ENCODE data around the gene ACTR1B.
"Not testable (repeated sequence)": the region's sequence is repeated elsewhere in the genome, so short reads cannot be mapped to it uniquely, and the experiment has no call there.

Gene ACTR1B

DNA sequence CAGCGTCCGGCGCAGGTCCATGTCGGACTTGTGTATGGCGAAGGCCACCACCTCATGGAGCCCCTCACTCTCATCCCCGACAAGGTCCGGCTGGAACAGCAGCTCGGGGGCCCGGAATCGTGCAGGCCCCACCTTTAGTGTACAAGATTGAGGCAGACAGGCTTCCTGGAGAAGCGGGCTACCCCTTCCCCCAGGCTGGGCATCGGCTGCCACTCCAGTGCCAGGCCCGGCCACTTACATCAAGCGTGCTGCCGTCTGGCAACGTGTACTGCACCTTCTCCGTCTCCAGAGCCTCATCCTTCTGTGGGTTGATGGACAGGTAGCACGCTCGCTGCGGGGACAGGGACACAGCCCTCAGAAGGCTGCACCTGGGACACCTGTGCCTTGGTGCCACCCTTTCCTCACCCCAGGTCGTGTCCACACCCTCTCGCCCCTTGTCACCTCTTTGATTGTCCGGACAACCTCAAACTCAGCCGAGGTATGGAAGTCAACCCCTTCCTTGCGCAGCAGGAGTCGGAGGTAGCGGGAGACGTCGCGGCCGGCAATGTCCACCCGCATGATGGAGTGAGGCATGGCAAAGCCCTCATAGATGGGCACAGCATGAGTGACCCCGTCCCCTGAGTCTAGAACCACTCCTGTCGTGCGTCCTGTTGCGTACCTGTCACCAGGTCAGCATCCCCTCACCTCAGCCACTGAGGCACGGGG lies 5.7 kb downstream of the ACTR1B start:
- no peak for DNase-seq

DNA sequence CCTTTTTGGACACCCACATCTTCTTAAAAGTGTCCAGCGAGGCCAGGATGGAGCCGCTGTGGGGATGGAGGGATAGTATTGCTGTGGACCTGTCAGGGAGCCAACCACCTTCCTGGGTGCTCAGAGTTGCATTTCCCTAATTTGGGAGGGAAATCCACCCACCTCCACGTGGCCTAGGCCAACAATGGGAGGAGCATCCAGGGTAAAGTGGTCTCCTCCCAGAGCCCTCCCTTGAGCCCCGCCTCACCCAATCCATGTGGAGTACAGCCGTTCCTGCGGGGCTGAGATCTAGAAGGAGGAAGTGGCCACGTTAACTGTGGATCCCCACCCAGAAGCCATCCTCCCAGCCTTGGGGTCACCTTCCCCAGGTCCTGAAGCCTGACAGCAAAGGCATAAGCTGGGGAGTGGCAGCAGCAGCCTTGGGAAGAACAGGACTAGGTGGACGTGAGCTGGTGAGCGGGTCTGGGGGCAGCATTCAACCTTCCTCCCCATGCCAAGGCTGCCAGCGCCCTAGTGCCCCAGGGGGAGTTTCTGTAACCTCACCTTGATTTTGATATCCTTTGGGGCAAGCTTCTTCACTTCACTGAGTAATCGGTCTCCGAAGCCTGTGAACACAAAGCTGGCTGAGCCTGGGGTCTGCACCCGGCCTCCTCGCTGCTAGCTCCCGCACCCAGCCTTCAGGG lies 6.8 kb downstream of the ACTR1B start:
- no peak for DNase-seq

DNA sequence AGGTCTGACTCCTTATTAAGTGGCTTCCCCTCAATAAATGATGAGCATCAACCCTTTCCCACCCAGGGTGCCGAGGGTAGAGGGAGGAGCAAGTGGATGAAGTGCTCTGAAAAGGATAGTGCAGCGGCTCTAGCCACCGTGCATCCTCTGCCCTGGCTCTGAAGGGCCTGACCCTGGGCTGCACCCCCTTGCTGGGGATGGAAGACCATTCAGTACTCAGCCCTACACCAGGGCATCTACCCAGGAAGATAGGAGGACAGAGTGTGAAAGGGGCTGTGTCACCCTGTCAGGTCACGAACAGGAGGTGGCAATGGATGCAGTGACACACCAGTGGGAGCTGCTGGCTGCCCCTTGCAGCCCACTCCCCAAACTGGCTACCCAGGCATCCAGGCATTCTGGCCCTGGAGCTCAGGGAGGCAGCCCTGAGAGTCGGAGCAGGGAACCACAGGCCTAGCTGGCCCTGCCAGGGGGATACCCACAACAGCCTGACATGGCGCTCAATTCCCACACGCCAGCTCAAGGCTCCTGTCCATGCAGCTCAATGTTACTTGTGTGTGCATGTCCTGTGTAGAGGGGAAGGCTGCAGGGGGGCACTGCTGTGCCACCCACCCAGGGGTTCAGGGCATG lies 7.6 kb downstream of the ACTR1B start:
- DNase-seq, result no peak

DNA sequence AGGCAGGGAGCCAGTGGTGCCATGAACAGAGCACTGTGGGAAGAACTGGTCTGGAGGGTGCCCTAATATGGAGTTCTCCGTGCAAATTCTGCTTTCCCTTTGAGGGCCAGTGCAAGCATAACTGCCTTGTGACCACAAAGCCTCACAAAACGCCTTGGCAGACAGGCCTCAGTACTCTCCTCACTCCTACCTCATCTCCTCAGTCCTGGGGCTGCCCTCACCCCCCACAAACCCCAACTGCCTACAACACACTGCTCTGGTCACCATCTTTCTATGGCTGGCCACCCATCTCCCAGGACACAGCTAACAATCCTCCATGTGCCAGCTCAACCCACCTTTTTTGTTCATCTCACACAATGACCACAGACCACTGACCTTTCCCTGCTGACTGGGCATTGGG lies 9.1 kb downstream of the ACTR1B start:
- no peak for DNase-seq

DNA sequence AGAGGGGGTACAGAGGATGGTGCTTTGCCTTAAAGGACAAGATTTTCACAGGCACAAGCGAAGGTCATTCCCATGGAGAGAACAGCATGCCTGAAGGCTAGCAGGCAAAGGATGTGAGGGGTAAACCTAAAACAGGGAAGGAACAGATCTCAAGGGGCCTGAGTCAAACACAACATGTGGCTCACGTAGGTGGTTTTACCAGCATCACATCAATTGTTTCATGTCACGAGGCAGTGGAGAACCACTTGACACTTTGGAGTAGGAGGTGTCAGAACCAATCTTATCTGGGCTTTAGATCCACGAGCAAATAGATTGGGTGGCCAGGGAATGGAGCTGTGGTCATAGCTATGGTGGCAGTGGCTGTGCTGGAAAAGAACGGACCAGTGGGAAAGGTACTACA lies 9.5 kb downstream of the ACTR1B start:
- DNase-seq, result no peak

DNA sequence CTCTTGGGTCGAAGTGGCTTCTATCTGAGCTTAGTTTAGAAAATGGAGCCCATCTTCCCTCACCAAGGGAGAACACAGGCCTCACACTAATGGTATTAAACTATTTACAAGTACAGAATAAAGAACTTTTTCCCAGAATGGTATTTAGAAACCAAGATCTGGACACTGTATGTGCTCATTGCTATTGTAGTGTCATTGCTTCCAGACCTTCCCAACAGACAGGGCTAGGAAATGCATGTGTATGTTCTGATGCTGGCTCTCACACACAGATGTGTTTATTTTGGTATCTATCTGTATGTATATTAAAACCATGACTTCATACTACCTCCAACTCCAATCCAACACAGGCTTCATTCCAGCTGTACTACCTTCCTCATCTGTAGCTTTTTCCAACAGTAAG lies 10.0 kb downstream of the ACTR1B start:
- DNase-seq, result no peak

DNA sequence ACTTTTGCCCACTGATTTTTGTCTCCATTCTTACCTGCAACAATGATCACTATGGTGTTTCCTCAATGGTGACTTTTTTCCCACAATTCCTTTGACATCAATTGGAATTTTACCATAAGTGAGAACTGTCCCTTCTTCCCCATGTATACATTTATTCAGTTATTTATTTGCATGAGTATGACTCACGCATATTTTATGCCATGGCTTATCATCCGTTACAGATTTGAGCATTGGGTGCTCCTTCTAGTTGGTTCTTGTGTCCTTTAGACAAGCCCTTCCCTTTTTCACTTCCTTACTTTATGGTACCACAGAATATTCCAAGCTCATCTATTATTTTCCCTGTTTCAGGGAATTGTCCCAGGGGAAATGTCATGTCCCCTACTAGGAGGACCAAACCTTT lies 10.4 kb downstream of the ACTR1B start:
- DNase-seq, result no peak

DNA sequence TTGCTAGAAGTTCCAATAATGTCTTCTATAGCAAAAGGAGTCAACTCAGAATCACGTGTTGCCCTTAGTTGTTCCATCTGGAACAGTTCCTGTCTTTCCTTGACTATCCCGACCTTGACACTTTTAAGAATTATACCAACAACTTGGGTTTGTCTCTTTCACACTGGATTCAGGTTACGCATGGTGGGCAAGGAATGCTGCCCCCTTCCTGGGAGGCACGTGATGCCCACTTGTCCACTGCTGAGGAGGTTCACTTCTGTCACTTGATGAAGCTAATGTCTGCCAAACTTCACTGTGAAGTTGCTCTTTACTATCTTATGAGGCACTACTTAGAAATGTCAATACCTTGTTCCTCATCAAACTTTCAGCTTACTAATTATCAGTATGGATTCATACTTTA lies 12.7 kb downstream of the ACTR1B start:
- DNase-seq, result no peak

DNA sequence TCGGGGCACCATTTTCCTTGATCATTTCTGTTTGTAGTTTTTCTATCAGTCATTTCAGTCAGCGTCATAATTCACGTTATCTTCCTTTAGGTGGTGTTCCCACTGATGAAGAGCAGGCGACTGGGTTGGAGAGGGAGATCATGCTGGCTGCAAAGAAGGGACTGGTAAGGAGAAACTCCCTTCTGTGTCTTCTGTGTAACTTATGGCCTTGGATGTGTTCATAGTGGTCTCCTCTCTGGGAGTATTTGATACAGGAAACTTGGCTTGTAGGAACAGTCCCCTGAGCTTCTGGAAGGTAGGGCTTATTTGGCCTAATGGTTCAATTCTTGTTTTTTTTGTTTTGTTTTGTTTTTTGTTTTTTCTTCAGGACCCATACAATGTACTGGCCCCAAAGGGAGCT lies 16.9 kb downstream of the ACTR1B start:
- DNase-seq, result no peak

DNA sequence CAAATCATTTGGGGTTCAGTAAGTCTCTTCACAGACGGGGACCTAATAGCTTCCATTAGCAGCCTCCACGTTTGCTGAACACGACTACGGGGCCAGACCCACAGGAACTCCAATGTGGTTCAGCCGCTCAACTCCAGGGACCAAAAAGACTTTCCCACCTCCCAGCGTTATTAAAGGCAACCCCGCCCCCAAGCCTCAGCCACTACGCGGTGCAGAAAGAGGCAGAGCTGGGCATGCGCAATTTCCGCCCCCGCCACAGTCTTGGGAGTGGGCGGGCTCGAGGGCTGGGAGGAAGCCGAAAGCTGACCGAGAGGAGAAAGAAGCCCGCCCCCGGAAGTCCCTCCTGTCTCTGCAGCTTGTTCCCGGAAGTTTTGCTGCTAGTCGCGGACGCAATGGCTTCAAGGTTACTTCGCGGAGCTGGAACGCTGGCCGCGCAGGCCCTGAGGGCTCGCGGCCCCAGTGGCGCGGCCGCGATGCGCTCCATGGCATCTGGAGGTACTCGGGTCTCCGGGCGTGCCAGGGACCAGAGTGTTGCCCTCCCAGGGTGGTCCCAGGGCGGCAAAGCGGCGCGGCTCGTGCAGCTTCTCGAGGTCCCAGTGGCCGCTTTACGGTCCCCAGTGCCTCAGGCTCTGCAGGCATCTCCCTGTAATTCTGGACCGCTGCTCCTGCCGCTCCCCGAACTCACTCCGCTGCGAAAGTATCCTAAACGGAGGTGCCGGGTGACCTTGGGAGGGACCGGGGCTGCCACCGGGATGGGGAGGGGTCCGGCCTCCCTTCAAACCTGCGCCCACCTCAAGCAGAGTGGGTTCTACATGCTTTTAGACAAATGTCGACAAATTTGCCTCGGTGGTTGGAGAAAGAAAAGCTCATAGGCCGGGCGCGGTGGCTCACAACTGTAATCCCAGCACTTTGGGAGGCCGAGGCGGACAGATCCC lies 17.9 kb downstream of the ACTR1B start, which contains the start of gene COX5B:
COX5B (plus strand) TSS at position 368 of the 935 bp plus-strand sequence; CDS start at position 393, 25 bp downstream.
- peak; percentile 97 for DNase-seq

DNA sequence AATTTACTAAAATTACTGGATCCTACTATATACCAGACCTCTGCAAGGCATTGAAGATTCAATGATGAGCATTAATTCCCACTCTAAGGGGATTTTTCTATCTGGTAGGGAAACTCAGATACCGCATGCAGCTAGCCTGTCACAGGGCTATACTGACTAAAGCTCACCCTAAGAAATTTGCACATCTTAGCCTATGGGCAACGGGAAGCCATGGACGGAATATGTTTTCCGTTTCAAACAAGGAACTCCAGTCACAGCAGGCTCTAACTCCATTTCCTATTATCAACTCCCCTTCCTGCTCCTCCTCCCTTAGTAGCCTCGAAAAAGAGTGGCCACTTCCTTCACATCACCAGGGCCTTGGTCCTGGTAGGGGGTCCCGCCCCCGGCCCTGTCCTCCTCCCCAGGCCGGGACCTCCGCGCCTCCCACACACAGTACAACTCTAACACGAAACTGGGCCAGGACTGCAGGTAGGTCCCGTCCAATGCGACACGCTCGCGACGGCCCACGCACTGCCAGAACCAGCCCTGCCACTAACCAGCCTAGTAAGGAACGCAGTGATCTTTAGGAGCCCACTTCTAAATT lies 18.6 kb downstream of the ACTR1B start:
- peak; percentile 28 for DNase-seq

DNA sequence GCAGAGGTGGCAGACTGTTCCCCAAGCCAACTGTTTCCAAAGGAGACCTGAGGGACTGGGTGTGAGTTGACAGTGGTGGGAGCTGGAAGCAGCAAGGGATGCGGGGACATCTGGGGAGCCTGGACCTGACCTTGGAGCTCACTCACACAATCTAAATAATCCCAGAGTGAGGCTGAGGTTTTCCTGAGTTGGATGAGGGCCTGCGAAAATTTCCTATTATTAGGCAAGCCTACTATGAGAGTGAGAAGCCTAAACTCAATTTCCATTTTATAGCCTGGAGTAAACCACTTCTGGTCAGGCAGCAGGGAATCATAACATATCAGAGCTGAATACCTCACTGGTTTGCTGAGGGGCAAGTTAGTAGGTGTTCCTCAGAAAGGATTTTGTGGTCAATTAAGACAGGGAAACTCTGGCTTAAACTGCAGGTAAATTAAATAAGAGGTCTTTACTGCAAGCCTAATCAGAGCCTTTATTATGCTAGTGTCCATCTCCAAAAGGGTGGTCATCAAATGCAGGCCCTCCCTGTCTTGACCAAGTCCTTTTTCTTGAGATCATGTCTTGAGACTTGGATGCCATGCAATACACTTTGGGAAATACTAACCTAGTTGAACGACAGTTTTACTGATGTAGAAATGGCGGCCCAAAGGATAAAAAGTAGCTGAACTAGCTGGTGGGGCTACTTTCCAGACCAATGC lies 19.7 kb downstream of the ACTR1B start:
- DNase-seq, result no peak

DNA sequence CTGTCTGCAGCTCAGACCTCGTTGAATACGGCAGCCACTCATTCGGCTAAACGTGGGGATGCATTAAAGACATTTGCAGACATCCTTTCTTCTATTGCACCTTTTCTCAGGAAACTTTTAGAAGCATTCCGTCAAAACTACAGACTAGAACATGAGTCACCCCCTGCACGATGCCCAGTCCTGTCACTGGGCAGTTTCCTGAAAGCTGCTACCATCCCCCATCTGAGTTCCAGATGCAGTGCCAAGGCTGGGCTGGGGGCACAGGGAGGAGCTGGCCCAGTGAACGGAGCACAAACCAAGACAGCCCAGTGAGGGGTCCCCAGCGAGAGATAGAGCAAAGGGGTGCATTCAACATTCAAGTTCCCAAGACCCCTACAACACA lies 37.8 kb downstream of the ACTR1B start:
- DNase-seq, result not testable (repeated sequence)

DNA sequence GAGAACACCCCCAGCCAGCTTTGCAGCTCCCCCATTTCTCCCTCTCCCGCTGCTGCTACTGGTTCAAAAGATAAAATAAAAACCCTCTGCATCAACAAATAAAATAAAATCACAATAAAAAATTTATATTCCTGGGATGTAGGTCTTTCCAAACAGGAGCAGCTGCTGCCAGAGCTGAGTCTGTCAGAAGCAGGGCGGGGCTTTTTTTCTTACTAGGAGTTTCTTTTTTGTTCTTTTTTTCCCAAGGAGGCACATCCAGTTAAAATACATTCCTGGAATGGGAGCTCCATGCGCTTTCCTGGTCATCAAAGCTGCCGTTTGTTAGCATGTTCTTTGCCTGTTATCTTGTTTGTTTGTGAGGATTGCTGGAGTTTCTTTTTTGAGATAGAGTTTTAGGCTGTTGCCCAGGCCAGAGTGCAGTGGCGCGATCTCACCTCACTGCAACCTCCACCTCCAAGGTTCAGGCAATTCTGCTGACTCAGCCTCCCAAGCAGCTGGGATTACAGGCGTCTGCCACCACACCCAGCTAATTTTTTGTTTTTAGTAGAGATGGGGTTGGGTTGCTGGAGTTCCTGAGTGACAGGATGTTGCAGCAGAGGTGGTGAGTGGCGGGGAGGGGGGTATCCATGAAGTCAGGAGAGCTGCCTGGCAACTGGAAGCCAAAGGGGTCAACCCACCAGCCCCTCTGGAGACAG lies 38.3 kb downstream of the ACTR1B start:
- DNase-seq, result not testable (repeated sequence)

DNA sequence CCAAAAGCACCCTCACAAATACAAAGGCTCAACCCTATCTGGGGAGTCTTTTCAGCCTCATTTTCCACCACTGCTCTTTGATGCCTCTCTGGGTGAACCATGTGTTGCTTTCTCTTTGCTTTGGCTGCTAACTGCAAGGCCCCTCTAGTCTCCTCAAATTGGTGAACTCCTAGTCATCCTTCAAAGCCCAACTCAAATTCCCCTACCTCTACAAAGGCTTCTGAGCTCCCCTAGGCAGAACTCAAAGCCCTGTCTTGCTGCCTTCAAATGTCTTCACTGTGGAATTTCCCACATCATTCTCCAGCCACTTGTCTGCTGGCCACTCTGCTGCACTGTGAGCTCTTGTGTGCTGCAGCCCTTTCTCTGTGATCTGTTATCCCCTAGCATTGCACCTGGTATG lies 40.9 kb downstream of the ACTR1B start:
- DNase-seq, result not testable (repeated sequence)

DNA sequence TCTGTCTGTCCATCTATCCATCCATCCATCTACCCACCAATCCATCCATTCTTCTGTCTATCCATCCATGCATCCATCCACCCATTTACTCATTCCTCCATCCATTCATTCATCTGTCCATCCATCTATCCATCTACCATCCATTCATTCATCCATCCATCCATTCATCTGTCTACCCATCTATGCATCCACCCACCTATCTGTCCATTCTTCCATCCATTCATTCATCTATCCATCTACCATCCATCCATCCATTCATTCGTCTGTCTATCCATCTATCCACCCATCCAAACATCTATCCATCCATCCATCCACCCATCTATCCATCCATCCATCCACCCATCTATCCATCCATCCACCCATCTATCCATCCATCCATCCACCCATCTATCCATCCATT lies 43.4 kb downstream of the ACTR1B start:
- DNase-seq, result not testable (repeated sequence)

DNA sequence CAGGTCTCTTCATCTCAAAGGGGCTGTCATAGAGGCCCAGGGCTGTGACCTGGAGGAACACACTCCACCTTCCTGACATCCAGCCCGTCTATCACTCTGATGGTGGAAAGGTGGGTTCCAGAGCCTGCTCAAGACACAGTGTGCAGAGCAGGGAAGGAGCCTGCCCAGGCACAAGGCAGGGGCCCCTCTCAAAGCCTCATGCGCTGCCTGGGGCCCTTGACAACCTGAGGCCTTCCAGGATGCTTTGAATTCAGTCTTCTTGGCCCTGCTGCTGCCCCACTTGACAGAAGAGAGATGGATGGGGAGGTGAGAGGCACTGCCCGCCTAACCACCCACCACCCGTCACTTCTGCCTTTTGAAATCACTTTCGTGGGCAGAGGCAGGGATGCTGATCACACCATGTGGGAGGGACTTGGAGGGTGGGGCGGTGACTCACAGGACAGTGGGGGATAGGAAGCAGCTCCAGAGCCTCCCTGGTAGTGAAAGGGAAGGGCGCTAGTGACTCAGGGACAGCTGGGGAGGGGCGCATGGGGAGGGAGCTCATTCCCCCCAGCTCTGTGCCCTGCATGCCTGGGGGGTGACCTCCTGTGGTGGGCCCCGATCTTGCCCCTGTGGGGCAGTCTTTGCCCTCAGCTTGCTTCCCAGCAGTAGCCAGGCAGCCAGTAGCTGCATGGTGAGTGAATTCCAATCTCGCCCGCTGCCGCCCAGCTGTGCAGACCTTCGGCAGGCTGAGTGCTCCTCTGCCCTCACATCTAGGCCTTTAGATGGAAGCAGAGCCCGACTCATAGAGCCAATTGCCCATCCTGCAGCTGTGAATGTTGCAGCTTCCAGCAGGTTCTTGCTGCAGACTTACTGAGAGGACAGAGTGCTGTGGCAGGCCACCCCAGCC lies 44.7 kb downstream of the ACTR1B start:
- DNase-seq, result not testable (repeated sequence)

DNA sequence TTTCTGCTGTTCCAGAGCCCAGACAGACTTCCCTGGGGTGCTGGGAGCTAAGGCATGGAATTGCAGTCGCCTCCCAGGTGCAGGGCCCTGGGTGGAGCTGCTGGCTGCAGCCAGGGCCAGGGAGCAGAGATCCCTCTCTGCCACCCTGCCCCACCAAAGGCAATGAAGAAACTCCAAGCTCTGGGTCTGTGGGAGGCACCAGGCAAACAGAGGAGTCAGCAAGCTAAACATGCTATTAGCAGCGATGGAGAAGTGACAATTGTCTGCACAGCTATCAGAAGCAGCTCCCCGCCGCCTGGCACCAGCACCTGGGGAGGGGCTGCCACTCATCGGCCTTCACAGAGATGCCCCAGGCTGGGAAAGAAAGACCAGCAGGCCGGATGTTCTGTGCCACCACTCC lies 45.9 kb downstream of the ACTR1B start:
- DNase-seq, result no peak

DNA sequence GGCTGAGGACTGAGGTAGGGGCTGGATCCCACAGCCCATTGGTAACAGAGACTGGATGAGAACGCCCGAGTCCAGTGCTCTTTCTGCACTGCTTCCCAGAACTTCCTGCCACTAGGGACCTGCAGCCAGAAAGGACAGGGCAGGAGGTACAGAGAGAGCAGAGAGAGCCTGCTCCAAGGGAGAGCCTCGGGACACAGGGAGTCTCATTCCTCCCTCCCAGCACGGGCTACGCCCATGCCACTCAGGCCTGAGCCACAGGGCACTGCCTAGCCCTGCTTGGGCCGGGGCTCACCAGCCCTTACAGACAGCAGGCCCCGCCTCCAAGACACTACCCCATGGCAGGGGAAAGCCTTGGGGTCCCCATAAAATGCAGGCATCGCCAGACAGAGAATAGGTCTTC lies 48.1 kb downstream of the ACTR1B start:
- DNase-seq, result not testable (repeated sequence)

DNA sequence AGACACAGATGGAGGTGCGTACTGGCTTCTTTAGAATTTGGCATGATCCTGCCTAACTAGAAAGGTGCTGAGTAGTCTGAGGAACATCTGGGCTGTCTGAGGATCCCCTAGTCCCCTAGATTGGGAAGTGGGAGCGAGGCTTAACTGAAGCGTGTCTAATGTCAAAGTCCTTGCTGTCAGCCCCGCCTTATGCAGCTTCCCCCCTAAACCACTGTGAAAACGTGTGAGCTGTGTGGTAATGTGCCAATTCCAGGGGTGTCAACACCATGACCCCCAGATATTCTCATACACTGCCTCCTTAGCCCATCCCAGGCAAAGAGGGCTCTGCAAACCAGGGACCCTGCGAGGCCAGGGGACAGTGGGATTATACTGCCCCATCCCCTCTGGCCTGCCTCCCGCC lies 51.9 kb downstream of the ACTR1B start:
- DNase-seq, result not testable (repeated sequence)
